ENCODE results near the gene RNF126.

DNA sequence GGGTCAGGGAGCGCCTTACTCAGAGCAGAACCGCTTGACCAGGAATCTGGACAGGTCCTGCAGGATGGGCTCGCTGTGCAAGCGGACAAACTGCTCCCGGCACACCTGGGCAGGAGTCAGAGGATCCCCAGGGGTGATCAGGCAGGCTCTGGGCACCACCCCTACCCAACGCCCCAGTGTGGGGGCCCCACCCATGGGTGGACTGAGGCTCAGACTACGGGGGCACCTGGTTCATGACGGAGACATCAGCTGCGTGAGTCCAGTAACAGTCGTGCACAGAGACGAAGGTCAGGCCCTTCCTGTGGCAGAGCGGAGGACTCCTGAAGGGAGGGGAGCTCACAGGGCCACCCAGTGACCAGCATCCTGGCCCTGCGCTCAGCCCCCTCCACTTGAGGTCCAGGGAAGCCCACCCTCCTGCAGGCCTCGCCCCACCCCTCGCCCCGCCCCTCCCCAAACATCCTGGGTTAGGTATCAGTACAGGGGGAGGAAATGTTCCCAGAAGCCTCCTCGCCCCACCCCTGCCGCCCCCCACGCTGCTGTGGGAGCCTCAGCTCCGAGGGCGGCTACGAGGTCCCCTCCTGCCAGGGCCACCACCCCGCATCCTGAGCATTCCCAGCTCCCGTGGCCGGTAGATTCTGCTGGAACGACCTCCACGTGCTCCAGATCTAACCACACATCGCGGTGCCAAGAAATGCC, 45.3 kb downstream of the RNF126 start:
- TF ChIP-seq, protein P1, sequence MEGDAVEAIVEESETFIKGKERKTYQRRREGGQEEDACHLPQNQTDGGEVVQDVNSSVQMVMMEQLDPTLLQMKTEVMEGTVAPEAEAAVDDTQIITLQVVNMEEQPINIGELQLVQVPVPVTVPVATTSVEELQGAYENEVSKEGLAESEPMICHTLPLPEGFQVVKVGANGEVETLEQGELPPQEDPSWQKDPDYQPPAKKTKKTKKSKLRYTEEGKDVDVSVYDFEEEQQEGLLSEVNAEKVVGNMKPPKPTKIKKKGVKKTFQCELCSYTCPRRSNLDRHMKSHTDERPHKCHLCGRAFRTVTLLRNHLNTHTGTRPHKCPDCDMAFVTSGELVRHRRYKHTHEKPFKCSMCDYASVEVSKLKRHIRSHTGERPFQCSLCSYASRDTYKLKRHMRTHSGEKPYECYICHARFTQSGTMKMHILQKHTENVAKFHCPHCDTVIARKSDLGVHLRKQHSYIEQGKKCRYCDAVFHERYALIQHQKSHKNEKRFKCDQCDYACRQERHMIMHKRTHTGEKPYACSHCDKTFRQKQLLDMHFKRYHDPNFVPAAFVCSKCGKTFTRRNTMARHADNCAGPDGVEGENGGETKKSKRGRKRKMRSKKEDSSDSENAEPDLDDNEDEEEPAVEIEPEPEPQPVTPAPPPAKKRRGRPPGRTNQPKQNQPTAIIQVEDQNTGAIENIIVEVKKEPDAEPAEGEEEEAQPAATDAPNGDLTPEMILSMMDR (IDR thresholded peaks at IDR 0.05): no peak
- no peak for TF ChIP-seq POLR2A (IDR thresholded peaks at IDR 0.05)
